HG03432 (cell line): ENCODE measurements around the gene HPCAL1.

ENCODE experiments used
- ATAC-seq: cut with Tn5 transposase; IDR thresholded peaks from one replicate; pipeline ENCODE4 v1.9.1; 2021; ENCODE audit warnings: mild to moderate bottlenecking, moderate library complexity; ENCODE audit not compliant: unreplicated experiment

The HPCAL1 gene

DNA sequence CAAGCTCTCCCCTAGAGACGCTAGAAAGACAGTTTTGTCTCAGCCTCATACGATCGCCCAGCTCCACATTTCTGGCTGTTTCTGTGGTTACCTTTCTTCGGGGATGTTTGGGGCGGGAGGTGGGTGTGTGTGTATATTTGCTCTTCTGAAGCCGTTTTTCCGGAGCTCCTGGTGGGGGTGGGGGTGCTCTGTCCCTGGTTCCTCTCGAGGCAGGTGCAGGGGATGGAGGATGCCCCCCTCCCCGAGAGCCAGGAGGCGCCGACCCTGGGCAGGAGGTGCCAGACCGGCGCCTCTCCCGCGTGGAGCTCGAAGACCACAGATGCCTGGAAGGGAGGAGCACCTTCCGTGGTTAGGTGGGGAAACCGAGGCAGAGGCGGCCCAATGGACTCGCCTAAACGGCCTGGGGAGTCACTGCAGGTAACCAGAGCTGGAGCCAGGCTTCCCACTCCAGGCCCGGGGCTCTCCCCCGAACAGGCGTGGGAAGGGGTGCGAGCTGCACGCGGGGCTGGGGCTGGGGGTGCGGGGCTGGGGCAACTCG lies 694 bp upstream of the HPCAL1 start:
- no peak for ATAC-seq

DNA sequence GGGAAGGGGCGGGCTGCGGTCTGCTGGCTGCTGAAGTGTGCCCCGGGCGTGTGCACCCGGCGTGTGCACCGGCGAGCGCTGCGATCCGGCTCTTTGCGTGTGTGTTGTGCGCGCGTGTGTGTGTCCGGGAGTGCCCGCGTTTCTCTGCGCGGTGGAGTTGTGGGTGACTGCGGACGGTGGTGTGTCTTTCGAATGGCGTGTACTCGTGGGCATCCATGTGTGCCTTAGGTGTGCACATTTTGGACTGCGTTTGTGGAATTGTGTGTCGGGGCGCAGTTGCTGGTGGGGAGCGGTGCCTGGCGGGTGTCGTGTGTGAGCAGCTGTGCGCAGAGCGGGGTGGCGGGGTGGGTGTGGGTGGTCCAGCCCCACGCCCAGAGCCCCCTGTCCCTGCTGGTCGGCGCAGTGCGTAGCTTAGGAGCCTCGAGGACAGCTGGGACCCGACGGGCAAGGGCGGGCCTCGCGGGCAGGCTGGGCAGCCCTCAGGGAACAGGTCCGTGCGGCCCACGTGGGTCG lies 533 bp downstream of the HPCAL1 start:
- ATAC-seq = peak; percentile 15

DNA sequence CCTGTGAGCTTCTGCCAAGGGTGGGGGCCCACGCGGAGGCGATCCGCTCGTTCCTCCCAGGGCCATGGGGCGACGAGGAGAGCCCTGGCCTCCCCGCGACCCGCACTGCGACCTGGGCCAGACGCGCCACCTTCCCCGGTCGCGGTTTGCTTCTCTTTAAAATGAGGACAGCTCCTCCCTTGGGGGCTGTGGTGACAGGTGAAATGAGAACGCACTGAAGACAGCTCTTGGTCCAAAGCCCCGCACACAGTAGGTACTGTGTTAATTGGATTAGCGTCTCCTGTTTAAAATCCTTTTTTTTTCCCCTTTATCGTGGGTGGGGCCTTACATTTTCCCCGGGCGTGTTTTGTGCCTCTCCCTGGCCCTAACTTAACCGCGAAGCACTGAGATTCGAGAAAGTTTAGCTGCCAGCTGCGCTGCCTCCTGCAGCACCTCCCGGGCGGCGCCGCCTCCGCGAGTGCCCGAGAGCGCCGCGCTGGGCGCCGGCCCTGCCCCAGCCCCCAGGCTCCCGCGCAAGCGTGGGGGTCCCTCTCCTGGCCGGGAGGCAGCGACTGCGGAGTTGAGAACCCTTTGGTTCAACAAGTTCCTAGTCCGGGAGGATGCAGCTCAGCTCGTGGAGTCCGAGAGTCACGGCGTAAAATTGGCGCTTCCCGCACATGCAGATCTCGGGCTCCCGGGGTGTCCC lies 1.1 kb downstream of the HPCAL1 start:
- ATAC-seq = peak; percentile 27

DNA sequence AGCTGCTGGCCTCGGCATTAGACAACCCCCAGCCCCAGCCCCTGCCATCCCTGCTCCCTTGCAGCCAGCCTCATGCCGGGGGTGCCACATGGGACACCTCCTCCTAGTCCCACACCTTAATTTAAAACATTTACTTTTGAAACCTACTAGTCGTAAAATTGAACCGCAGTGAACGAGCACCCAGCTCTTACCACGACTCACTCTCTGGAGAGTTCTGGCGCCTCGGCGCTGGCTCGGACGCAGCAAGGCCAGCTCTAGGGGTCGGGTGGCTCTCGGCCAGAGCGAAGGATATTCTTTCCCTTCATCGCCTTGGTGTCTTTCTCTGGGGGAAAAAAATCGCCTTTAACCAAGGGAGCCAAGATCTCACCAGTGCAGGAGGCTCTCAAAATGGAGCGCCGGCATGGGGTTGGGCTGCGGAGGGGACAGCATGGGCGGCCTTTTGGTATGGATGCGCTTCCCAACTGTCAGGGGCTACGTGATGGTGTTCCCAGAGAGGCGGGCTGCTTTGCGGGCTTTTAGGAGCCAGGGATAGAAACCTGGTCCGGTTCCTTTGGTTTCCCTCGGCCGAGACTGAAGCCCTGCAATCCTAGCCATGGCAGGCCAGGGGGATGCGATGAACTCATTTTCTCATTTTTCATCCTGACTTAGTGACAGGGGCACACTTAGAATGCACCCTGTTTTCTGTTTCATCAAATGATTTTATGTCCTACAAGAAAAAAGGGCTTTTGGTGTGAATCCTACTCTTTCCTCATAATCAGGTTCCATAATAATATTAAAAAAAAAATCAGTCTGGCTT lies 2.0 kb downstream of the HPCAL1 start:
- ATAC-seq = no peak

DNA sequence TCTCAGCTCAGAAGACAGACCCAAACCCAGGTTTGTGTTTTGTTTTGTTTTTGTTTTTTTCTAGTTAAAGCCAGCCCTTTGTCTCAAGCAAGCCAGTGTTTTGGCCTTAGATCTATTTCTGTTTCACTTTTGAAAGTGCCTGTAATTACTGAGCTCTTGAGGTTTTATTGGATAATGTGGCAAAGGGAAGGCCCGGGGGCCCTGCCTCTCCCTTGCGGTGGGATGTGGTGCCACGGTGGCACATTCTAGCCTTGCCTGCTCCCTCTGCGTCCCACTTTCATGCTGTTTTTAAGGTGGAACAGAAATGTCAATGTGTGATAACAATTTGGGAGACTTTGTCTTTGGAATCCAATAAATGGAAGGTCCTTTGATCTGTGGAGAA lies 2.5 kb downstream of the HPCAL1 start:
- ATAC-seq = no peak

DNA sequence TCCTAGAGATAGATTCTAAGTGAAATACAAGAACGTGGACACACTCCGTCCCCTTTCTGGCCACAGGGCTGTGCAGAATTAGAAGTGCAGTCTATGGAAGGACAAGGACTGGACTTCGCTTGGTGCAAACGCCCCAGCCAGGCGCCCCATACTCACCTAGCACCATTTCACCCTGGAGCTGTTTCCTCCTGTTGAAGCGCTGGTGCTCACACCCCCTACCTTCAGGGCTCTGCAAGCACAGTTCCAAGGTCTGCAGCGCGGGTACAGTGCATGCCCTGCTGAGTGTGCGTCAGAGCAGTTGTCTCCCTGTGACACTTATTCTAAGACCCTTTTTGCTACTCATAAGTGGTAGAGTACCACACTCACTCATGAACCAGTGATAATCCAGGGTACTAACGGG lies 3.0 kb downstream of the HPCAL1 start:
- no peak for ATAC-seq

DNA sequence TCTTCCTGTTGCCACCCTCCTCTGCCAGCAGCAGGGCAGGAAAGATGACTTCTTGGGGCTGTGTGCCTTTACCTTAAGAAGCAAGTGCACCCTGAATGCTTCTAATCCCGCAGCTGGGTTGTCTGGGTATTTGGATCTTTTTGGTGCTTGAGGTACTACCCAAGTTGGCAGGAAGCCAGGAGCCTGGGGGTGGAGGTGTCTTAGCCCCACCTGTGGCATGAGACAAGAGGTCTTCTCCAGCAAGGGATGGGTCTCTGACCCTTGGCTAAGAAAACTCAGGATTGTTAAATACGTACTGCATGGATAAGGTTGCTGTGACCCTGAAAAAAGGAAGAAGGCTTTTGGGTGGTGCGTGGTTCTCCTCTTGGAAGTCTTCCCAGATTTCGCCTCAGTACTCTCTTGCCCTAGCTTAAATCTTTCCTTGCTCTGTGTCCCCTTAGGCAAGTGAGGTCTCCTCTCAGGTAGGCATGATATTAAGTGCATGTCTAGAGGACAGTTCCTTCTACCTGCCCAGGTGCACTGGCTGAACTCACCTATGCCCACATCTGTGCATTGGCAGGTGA lies 4.3 kb downstream of the HPCAL1 start:
- no peak for ATAC-seq

DNA sequence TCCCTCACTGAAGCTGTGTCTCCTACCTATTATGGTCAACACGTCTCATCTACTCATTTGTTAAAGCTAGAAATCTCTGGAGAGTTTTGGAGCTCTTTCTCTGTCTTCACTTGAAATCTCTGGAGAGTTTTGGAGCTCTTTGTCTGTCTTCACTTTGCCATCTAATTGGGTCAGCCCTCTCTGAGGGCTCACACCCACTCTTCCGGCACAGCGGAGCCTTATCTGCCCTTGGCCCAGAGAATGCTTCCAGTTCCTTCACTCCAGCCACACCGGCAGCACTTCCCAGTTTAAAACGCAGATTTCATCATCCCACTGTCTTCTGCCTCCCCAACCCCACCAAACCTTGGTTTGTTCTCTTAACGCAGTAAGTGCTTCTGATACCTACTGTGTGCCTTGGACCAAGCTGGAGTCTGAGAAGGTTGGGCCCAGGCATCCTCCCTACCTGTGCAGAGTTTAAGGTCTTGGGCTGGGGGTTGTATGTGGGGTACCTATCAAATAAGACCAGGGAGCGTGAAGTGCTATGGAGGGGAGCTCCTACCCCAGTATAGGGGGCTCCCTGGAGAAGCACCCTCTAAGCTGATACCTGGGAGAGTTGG lies 5.0 kb downstream of the HPCAL1 start:
- no peak for ATAC-seq

DNA sequence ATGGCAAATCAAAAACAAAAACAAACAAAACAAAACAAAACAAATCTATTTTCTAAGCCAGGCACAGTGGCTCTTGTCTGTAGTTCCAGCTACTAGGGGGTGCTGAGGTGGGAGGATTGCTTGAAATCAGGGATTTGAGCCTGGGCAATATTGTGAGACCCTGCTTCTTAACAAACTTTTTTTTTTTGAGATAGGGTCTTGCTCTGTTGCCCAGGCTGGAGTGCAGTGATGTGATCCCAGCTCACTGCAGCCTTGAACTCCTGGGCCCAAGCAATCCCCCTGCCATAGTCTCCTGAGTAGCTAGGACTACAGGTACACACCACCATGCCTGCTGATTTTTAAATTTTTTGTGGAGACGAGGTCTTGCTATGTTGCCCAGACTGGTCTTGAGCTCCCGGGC lies 6.2 kb downstream of the HPCAL1 start:
- no peak for ATAC-seq

DNA sequence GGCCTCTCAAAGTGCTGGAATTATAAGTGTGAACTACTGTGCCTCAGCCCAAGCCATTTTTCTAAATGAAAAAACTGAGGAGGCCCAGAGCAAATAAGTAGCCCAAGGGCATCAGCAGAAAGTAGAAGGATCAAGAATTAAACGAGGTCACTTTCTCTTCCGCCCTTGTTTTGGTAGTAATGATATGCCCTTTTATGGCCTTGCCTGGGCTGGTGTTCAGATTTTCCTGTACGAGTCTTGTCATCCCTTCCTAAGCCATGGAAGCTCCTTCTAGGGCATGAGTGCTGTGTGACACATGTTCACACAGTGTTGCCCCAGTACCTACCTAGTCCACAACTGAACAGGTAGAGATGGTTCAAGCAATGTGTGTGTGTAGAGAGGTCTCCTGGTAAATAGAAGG lies 6.6 kb downstream of the HPCAL1 start:
- ATAC-seq = no peak

DNA sequence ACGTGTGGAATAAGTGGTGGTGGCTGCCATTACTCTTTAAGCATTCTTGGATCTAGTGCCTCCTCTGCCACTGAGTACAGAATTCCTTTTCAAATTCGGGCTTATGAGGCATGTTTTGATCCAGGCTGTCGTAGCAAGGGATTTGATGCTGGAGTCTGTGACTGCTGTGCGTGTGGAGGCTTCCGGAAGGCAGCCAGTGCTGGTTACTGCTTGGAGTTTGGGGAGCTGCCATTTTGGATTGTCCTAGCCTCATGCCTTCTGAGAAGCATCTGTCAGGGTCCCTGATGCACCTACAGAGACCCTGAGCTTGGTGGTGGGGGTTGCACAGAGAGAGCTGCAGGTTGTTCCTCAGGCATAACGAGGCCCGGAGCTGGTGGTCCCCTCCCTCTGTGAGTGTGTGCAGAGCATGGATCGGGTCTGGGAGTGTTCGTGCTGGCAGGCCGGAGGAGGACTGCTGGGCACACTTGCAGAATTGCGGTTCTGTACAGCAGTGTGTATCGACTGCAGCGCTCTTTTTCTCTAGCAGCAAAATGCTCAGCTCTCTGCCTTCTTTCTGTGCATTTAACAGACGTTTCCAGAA lies 7.7 kb downstream of the HPCAL1 start:
- no peak for ATAC-seq

DNA sequence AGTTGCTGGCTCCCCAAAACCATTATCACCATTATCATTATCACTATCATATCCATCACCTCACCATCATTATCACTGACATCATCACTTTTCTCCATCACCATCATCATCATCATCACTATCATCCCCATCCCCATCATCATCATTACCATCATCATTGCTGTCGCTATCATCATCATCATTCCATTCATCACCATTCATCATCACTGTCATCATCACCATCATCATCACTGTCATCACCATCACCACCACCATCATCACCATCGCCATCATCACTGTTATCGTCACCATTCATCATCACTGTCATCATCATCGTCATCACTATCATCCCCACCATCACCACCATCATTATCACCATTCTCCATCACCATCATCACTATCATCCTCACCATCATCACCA lies 9.0 kb downstream of the HPCAL1 start:
- ATAC-seq = no peak

DNA sequence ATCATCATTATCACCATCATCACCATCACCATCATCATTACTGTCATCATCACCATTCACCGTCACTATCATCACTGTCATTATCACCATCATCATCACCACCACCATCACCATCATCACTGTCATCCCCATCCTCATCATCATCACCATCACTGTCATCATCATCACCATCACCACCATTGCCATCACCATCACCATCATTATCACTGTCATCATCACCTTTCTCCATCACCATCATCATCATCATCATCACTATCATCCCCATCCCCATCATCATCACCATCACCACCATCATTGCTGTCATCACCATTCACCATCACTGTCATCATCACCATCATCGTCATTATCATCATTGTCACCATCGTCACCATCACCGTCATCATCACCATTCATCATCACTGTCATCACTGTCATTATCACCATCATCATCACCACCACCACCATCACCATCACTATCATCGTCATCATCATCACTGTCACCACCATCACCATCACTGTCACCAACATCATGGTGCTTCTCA lies 9.8 kb downstream of the HPCAL1 start:
- no peak for ATAC-seq

DNA sequence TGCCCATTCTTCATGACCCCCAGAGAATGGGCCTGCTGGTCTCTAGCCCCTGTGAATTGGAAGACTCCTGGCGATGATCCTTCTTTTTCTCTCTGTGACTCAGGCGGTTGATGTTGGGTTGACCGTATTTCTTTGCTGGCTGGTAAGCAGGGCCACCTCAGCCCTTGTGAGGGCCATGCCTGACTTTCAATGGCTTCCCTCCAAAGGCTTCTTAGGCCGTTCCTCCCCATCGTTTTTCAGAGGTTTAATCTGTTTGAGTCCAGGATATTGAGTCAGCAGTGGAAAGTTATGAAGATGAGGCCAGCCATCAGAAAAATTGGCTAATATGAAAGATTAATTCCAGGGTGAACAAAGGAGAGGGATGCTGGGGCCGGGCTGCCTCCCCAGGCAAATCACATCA lies 13.6 kb downstream of the HPCAL1 start:
- ATAC-seq = no peak

DNA sequence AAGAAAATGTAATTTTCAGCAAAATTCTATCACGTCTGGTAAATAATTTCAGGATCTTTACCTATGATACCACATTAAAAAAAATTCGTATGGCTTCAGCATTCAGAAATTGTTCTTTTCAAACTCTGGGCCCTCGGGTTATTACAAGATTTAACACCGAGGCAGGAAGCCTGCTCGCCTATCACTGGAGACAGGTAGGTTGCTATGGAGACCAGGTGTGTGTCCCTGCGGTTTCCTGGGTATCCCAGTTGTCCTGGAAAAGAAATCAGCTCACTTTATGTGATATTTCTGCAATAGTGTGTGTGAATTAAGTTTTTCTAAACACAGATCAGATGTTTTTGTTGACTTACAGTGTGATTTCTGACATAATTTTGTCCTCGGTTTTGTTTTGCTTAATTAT lies 14.2 kb downstream of the HPCAL1 start:
- ATAC-seq = no peak

DNA sequence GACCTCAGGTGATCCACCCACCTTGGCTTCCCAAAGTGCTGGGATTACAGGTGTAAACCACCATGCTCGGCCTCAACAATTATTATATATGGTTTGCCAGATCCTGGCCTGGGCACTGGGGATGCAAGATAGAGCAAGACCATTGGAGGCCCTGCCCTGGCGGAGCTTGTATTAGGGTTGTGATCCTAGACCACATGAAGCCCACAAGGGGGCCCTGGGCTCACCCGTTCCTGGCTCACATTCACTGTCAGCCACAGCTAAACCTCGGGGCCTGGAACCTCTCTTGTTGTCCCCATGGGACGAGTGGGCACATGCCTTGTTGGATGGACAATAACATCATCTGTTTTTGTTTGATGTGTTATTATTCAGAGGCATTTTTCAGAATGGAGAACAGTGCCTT lies 14.9 kb downstream of the HPCAL1 start:
- no peak for ATAC-seq

DNA sequence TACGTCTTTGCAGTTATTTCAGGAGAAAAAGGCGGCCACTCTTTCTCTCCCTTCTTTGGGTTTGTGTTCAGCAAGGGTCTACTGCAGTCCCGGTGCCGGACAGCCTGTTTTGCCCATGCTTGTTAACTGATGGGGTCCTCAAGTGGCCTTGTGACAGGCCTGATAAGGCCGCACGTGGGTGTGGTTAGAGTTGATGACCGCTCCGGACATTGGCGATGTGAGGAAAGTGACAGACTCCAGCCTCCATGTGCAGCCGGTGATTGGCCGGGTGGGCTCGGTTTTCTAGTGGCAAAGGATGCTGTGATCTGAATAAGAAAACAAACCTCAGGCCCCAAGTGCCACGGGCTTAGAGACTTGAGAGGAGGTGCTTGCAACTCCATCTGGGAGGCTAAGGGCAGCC lies 15.6 kb downstream of the HPCAL1 start:
- no peak for ATAC-seq

DNA sequence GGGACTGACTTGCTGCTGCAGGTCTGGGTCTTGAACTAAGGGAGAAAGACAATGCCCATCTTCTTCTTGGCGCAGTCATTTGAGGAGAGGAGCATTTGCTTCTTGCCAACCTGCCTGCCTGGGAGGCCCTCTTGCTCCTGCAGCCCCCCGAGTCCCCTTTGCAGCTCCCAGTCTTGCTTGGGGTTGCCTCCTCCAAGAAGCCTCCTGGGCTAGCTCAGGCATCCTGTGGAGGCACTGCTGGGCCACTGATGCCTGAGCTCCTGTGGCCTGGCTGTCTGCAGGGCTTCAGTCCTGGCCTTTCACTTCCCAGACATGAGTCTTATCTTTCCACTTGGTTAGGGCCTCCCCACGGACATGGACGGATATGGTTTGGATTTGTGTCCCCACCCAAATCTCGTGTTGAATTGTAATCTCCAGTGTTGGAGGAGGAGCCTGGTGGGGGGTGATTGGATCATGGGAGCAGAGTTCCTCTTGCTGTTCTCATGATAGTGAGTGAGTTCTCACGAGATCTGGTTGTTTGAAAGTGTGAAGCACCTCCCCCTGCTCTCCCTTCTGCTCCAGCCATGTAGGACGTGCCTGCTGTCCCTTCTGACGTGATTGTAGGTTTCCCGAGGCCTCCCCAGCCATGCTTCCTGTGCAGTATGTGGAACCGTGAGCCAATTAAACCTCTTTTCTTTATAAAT lies 17.3 kb downstream of the HPCAL1 start:
- no peak for ATAC-seq

DNA sequence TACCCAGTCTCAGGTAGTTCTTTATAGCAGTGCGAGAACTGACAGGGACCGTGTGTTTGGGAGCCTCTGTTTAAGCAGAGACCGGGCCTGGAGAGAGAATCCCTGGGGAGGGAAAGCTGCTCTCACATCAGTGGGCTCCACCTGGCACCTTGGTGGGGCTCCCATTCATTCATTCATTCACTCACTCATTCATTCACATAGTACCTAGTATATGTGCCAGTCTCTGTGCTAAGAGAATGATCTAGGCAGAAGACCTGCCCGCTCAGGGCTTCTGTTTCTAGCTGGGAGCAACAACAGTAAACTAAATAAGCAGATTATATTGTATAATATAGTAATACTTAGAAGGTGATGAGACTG lies 17.8 kb downstream of the HPCAL1 start:
- ATAC-seq = no peak

DNA sequence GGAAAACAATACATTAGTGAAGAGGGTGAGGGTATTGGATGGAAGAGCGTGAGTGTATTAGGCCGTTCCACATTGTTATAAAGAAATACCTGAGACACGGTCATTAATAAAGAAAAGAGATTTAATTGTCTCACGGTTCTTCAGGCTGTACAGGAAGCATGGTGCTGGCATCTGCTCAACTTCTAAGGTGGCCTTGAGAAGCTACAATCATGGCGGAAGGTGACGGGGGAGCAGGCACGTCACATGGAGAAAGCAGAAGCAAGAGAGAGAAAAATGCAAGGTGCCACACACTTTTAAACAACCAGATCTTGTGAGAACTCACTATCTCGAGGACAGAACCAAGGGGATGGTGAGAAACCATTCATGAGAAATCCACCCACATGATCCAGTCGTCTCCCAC lies 18.2 kb downstream of the HPCAL1 start:
- no peak for ATAC-seq
